ENCODE data around the gene TBC1D22A.
A peak's percentile ranks its signal among the peaks of the same experiment; 100 is the strongest.

TBC1D22A gene

GRCh38 chr22:46737105-46737975 lies 25.1 kb upstream of the TBC1D22A start:
- peak in 1 of 3 donors; percentile 18 for DNase-seq (ENCODE audit: low read depth in 3 of 3, low spot score in 1 of 3)

GRCh38 chr22:46737976-46738646 lies 24.3 kb upstream of the TBC1D22A start, which contains the start of gene CERK:
Gene CERK, minus strand, starts transcription at chr22:46738252. Its CDS starts 104 bp downstream, at chr22:46738148.
- peak in 2 of 3 donors; percentile 36 to 60 for DNase-seq (ENCODE audit: low read depth in 3 of 3, low spot score in 1 of 3)

- no peak for DNase-seq (ENCODE audit: low read depth in 3 of 3, low spot score in 1 of 3)
Measured at GRCh38 chr22:46738647-46739093, 23.8 kb upstream of the TBC1D22A start.

DNA sequence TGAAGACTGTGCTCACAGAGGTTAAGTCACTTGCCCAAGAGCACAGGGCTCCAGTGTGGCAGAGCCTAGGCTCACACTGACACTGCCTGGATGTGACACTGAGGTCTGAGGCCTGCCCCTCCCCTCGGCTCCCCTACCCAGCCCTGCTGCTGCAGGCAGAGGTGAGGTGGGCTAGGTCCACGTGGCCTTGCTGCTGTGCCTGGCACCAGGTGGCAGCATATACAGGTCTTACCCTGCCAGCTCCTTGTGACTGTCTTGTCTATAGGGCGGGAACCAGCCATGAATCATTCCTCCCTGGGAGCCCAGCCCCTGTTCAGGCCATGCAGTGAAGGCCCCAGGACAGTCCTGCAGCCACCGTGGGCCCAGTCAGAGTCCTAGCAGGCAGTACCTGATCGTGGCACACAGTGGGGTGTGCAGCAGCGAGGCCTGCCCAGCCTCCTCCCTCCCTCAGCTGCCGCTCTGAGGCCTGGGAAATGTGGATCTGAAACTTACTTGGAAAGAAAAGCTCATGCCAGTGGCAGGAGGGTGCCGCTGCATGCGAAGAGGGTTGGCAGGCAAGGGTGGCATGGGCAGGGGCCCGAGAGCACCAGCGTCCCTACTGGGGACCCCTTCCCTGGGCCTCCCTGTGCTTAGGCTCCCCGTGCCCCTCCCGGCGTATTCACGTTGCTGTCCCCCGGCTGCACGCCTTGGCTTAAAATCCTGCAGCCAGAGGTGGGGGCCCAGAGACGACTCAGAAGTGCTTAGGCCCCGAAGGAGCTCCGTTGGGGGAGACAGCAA lies 23.2 kb upstream of the TBC1D22A start:
- DNase-seq (ENCODE audit: low read depth in 3 of 3, low spot score in 1 of 3) = peak in 1 of 3 donors; percentile 71

DNA sequence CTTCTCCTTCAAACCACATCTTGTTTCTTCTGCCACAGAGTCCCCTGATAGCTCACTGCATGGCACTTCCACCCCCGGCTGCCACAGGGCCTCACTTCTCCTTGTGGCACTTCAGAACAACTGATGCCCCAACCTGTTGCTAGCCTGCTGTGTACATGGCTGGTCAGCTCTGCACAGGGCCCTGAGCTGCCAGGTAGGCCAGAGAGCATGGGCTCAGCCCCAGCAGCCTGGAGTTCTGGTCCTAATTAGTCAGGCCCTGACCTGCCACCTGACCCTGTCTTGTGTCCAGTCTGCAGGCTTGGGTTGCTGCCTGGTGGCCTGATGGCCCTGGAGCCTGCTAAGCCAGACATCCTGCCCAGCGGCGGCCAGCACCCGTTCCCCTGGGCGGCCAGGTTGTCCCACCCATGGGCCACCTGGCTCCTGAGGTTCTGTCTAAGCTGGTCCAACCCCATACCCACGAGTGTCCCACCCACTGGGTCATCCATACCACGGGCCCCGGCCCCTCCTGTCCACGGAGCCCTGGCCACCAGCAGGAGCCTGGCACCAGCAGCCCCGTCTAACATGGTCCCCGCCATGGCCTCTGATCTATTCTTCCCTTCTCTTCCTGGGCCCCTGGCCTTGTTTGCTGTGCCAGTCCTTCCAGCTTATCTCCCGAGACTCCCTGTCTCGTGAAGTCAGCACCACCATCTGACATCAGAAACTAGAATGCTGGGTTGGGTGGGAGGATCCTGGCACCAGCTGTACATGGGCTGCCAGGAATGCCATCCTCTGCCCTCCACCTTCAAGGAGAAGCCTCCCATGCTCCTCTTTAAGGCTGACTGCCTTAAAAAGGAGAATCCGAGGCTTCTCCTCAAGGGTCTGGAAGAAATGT lies 21.3 kb upstream of the TBC1D22A start:
- no peak for DNase-seq (ENCODE audit: low read depth in 3 of 3, low spot score in 1 of 3)

GRCh38 chr22:46741974-46742519 lies 20.4 kb upstream of the TBC1D22A start:
- no peak for DNase-seq (ENCODE audit: low read depth in 3 of 3, low spot score in 1 of 3)

- DNase-seq (ENCODE audit: low read depth in 3 of 3, low spot score in 1 of 3) = no peak
Measured at GRCh38 chr22:46742576-46743221, 19.8 kb upstream of the TBC1D22A start.

DNA sequence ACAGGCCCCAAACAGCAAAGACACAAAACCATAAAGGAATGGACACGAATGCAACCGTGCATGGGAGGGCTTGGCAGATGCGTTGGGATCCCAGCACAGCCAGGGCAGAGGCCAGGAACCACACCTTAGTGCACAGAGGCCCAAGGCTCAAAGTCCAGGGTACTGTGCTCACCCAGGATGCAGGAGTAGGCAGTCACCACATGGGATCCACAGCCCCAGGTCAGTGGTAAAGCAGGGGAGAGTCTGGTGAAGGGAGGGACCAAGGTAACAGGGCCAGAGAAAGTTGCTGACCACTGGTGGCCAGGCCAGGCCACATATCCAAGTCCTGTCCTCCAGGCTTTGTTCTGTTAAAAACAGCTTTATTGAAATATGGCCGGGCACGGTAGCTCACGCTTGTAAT lies 17.9 kb upstream of the TBC1D22A start:
- DNase-seq (ENCODE audit: low read depth in 3 of 3, low spot score in 1 of 3) = no peak

DNA sequence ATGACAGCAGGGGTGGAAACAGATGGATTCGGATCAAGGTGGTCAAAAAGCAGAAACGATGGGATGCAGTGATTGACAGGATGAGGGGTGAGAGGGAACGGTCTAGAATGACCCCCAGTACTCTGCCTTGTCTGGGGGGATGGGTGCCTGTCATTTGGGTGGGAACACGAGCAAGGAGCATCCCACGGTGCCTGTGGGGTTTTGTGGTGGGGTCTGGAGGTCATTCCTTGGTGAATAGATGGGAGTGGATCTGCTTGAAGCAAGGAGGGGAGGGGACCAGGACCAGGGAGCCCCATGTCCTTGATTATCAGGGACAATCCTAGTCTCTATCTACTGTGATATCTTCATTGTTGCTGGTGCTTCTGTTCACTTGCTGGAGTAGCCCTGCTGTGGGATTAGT lies 16.3 kb upstream of the TBC1D22A start:
- DNase-seq (ENCODE audit: low read depth in 3 of 3, low spot score in 1 of 3) = no peak

- no peak for DNase-seq (ENCODE audit: low read depth in 3 of 3, low spot score in 1 of 3)
Measured at GRCh38 chr22:46746620-46747019, 15.8 kb upstream of the TBC1D22A start.

DNA sequence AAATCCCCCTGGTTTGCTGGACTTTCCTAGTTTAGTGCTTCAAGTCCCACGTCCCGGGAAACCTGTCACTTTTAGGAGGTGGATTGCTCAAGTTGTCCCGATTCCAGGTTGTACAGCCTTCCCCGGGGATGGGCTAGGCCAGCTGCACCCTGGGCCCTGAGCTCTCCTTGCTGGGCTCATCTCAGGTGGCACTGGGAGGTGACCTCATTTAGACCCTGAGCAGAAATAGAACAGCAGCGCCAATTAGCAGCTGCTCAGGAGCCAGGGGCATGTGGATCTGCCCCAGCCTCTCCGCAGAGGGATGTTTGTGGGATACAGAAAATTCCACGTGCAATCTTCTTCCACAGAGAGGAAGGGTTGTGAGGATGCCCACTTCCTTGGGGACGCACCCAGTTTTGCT lies 14.8 kb upstream of the TBC1D22A start:
- DNase-seq (ENCODE audit: low read depth in 3 of 3, low spot score in 1 of 3) = no peak

GRCh38 chr22:46748206-46748907 lies 14.1 kb upstream of the TBC1D22A start:
- no peak for DNase-seq (ENCODE audit: low read depth in 3 of 3, low spot score in 1 of 3)

DNA sequence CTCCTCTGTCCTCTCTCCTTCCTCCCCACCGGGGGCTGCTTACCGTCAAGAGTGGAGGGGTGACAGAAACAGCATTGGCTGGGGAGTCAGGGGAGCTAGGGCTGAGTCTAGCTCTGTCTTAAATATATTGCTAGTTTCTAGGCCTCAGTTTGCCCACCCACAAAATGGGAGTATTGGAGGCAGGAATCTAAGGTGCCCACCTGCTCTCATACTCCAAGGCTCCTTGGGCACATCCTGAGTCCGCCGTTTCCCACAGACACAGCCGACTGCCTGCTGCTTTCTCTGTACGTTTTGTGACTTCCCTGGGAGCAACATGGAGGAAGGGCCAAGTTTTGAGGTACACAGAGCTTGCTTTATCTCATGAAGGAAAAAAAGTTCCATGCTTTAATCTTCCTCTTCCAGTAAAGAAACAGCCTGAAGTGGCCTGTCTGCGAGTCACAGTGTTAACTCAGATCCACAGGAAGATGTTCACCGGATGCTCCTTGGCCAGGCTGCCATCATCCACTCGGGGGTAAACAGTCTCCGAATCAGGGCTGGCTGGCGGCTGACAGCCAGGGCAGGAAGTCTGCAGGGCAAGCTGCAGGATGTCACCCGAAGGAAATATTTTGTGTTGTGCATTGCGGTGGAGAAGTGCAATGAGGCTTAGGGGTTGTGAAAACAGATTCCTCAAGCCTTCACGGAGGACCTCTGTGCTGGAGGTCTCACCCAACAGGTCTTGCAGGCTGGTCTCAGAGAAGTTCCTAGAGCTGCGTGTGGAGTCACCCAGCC lies 13.4 kb upstream of the TBC1D22A start:
- peak in 2 of 3 donors; percentile 50 to 75 for DNase-seq (ENCODE audit: low read depth in 3 of 3, low spot score in 1 of 3)

- no peak for DNase-seq (ENCODE audit: low read depth in 3 of 3, low spot score in 1 of 3)
Measured at GRCh38 chr22:46749682-46750529, 12.5 kb upstream of the TBC1D22A start.

DNA sequence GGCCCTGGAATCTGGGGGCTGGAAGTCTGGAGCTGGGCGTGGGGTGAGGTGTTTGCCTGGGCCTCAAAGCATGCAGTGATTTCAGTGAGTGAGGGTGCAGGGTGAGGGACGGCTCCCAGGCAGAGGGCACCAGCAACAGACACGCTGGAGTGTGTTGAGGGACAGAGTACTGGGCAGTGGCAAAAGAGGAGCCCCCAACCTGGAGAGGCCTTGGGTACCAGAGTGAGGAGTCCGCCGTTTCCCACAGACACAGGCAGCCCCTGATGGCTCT lies 12.0 kb upstream of the TBC1D22A start:
- no peak for DNase-seq (ENCODE audit: low read depth in 3 of 3, low spot score in 1 of 3)

GRCh38 chr22:46750863-46751443 lies 11.5 kb upstream of the TBC1D22A start:
- no peak for DNase-seq (ENCODE audit: low read depth in 3 of 3, low spot score in 1 of 3)

GRCh38 chr22:46752286-46752987 lies 10.0 kb upstream of the TBC1D22A start:
- no peak for DNase-seq (ENCODE audit: low read depth in 3 of 3, low spot score in 1 of 3)
